Gastroesophageal sphincter (tissue), 4 donors: Measurements from ENCODE around the gene GPAT3. TPM values are rescaled to one million over a fixed set of nuclear protein-coding genes. Genes with fewer than 3 reads are reported as not detected.

Experiments
- ATAC-seq: fragments of 150-250 bp; one replicate; pipeline ENCODE4 v1.9.1; 2016; ENCODE audit warnings: mild to moderate bottlenecking, moderate library complexity
- H3K27ac ChIP-seq, 4 donors: fragments of 200-600 bp; sonication (generic) in 3 of 4; 1 replicate in 3 of 4; 2 replicates in 1 of 4; pipeline ENCODE4 v1.5.1; 2016 to 2019
- H3K27me3 ChIP-seq: fragments of 200-600 bp; sonication (generic); one replicate; pipeline ENCODE4 v1.5.1; 2019
- H3K36me3 ChIP-seq, 2 donors: fragments of 200-600 bp; sonication (generic); one replicate each; pipeline ENCODE4 v1.5.1; 2019; ENCODE audit warnings: control low read depth in 1 of 2
- H3K4me1 ChIP-seq, 3 donors: fragments of 200-600 bp; sonication (generic); 1 replicate in 2 of 3; 2 replicates in 1 of 3; pipeline ENCODE4 v1.5.1; 2016 to 2019; ENCODE audit warnings: control low read depth in 2 of 3
- H3K4me3 ChIP-seq, 2 donors: fragments of 200-600 bp; sonication (generic); one replicate each; pipeline ENCODE4 v1.5.1; 2019; ENCODE audit warnings: mild to moderate bottlenecking in 1 of 2, moderate library complexity in 1 of 2
- H3K9me3 ChIP-seq, 3 donors: fragments of 200-600 bp; sonication (generic); one replicate each; pipeline ENCODE4 v1.5.1; 2017 to 2019; ENCODE audit warnings: control low read depth in 2 of 3
- EP300 ChIP-seq: sonication (generic); formaldehyde crosslinking; IDR thresholded peaks from one replicate; pipeline ENCODE4 v1.6.1; 2017; ENCODE audit warnings: antibody characterized with exemption, mild to moderate bottlenecking
- POLR2A ChIP-seq, 2 donors: fragments of 450-650 bp; IDR thresholded peaks; one replicate each; pipeline ENCODE4 v1.6.1; 2017; ENCODE audit warnings: antibody characterized with exemption in 2 of 2, mild to moderate bottlenecking in 2 of 2, moderate library complexity in 1 of 2
- POLR2AphosphoS5 ChIP-seq: sonication (generic); formaldehyde crosslinking; IDR thresholded peaks from one replicate; pipeline ENCODE4 v1.6.1; 2017; ENCODE audit warnings: antibody characterized with exemption
- WGBS, 2 donors: methylation state at CpG; one replicate each; pipeline ENCODE4 v1.1.5; 2018; ENCODE audit warnings: low coverage in 1 of 2; 5-methylcytosine and 5-hydroxymethylcytosine counted together
- small RNA-seq, 4 donors: library from RNA; depleted of rRNA; stranded (forward); fragments of <200 nt; gene quantifications; one replicate each; pipeline ENCODE3, GENCODE V24; 2016
- total RNA-seq, 4 donors: library from RNA; depleted of rRNA; stranded (reverse); fragments of >200 nt; gene quantifications; one replicate each; pipeline ENCODE4 v1.1.0, GENCODE V29; 2016
- TF ChIP-seq, protein P1 (sequence below), 4 experiments: fragments of 200-600 bp in 2 of 4; fragments of 450-650 bp in 2 of 4; sonication (generic) in 1 of 4; IDR thresholded peaks; one replicate each; pipeline ENCODE4 v1.5.1; 2017 to 2019; ENCODE audit warnings: antibody characterized with exemption in 4 of 4, mild to moderate bottlenecking in 2 of 4, moderate library complexity in 2 of 4

The GPAT3 gene
- total RNA-seq, 4 donors from 2014 or later, result 1.7 to 6.6 (median 4.9) TPM

DNA sequence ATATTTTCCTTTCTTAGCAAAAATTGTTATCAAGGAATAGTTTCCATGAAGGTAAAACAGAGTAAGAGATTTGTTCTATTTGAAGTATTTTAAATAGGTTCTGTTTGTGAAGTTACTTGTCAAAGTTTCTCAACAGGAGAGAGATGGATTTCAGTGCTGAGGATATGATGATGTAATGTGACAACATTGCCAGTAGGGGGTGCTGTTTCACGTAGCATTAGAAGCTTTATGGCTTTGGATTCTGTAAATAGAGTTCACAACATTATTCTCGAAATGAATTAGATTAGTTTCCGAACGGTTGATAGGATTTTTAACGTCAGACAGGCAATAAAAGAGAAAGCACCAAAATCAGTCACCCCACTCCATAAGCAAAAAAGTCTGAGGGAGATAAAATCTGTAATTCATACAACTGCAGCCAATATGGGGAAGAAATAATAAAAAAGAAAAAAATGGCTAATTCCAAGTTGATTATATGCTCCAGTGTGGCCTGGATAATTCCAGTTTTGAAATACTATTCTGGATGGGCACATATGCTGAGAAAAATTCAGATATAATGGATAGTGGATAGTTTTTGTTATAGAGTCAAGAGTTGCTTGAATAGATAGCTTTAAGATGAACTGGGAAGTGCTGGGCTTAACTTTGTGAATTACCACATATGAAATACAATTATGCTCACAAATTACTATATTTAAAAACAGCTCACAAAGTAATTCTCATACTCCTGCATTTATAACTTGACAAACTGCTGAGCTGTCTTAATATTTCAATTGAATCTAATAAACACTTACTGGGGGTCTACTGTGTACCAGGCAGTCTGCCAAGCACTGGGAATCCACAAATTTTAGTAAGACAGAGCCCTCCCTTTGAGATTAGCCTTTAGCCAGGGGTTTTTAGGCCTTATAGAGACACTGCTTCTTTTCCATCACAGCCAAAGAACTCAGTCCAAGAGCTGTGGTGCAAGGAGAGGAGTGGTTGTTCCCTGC, 109.1 kb downstream of the GPAT3 start:
- ATAC-seq, result peak; percentile 55
- H3K27me3 ChIP-seq, result no peaks in the 10 kb centered on the region
- 0% methylated on average over 5 of the region's 5 CpGs for WGBS, 2 donors

DNA sequence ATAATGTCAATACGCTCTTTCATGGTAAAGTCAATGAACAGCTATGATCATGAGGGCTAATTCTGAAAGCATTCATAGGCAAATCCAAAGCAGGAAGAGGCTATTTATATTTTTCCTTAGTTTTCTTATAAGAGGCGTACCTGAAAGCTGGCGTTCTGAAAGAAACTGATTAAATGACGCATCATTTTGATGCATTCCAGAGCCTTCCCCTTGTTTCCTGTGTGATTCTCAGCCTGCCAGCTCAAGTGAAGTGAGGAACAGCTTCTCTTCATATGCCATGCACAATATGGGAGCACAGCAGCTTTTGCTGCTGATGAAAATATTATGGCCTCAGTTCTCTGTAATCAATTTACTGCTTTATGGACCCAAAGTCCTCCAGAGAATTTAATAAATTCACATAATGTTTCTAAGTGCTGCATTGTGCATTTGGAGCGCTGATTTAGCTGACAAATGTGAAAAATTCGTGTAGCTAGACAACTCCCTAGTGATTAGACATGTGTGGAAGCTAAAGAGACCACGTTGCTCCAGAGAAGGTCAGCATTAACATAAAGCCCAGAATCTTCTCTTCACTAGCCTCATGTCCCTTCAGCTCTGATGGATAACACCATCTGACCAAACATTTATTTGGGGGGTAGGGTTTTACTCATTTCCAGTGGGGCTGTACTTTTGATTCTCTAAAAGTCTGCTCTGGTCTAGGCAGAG, 110.8 kb downstream of the GPAT3 start:
- Histone ChIP-seq H3K27ac (no peak overlapping the region), H3K4me1 (no peaks in the 10 kb centered on the region), H3K9me3 (no peaks in the 10 kb centered on the region), H3K4me3 (no peak overlapping the region), H3K27me3 (no peaks in the 10 kb centered on the region), H3K36me3 (no peaks in the 10 kb centered on the region)
- TF ChIP-seq, protein P1, sequence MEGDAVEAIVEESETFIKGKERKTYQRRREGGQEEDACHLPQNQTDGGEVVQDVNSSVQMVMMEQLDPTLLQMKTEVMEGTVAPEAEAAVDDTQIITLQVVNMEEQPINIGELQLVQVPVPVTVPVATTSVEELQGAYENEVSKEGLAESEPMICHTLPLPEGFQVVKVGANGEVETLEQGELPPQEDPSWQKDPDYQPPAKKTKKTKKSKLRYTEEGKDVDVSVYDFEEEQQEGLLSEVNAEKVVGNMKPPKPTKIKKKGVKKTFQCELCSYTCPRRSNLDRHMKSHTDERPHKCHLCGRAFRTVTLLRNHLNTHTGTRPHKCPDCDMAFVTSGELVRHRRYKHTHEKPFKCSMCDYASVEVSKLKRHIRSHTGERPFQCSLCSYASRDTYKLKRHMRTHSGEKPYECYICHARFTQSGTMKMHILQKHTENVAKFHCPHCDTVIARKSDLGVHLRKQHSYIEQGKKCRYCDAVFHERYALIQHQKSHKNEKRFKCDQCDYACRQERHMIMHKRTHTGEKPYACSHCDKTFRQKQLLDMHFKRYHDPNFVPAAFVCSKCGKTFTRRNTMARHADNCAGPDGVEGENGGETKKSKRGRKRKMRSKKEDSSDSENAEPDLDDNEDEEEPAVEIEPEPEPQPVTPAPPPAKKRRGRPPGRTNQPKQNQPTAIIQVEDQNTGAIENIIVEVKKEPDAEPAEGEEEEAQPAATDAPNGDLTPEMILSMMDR (IDR thresholded peaks at IDR 0.05), result no peak
- TF ChIP-seq POLR2AphosphoS5, result no peak
- no peak for ATAC-seq
- 64 to 68% methylated on average over 7 of the region's 7 CpGs for WGBS, 2 donors

More for the DNA sequence above, 109.1 kb downstream of the GPAT3 start:
- Histone ChIP-seq H3K4me1 (no peaks in the 10 kb centered on the region), H3K36me3 (no peaks in the 10 kb centered on the region), H3K9me3 (no peaks in the 10 kb centered on the region), H3K4me3 (no peak overlapping the region), H3K27ac (no peak overlapping the region)
- TF ChIP-seq EP300 (no peak), POLR2AphosphoS5 (no peak), POLR2A (IDR thresholded peaks at IDR 0.05) (no peak)
- TF ChIP-seq, protein P1 (IDR thresholded peaks at IDR 0.05), result peak; percentile 78 to 88 (median 82)

DNA sequence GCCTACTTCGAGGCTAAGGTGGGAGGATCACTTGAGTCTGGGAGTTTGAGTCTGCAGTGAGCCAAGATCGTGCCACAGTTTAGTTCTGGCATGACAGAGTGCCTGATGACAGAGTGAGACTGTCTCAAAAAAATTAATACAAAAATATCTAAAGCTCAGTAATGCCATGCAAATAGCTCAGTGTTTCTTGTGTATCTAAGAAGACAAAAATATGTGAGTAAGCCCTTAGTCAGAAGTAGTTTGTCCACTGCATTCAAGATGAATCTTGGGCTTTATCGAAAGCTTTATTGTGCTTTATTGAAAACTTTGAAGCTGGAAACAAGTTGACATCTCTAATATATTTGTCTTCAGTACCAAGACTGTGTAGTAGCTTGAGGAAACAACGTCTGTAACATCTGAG, 115.9 kb downstream of the GPAT3 start:
- Histone ChIP-seq H3K36me3 (no peaks in the 10 kb centered on the region), H3K9me3 (no peaks in the 10 kb centered on the region), H3K27ac (no peak overlapping the region), H3K4me3 (no peak overlapping the region), H3K27me3 (no peaks in the 10 kb centered on the region), H3K4me1 (no peaks in the 10 kb centered on the region)
- 84 to 93% methylated on average over 4 of the region's 4 CpGs for WGBS, 2 donors
- ATAC-seq, result no peak
- TF ChIP-seq, protein P1 (IDR thresholded peaks at IDR 0.05), result no peak
- TF ChIP-seq EP300 (no peak), POLR2A (IDR thresholded peaks at IDR 0.05) (no peak), POLR2AphosphoS5 (no peak)

Small RNAs within 50 kb of the gene (small RNA-seq; reads per million reads assigned to genes)
- 0 reads per million in 4 donors for gene RF00019

Other genes with a start within 250 kb of the GPAT3 start
- 1 to 10 TPM in 2 of 4 donors, under 1 TPM in 2; 0.47 to 3.3 (median 1.5) TPM for gene HPSE, start 201.3 kb upstream of the GPAT3 start, total RNA-seq
- 10 to 100 TPM; 10.3 to 16.7 (median 13.6) TPM for gene HELQ, start 80.3 kb upstream of the GPAT3 start, total RNA-seq
- 10 to 100 TPM; 14.9 to 48.5 (median 20.3) TPM for gene MRPS18C, start 80.0 kb upstream of the GPAT3 start, total RNA-seq
- gene ABRAXAS1, start 51.0 kb upstream of the GPAT3 start, total RNA-seq, result 10 to 100 TPM in 3 of 4 donors, 1 to 10 TPM in 1; 8.3 to 18.4 (median 11.3) TPM